NB4 (cell line): ENCODE results near the gene ZNF618.

ENCODE experiments used
- CTCF ChIP-seq: IDR thresholded peaks from one replicate; pipeline ENCODE4 v1.5.1; 2012; ENCODE audit warnings: low read depth, low read length
- POLR2A ChIP-seq: IDR thresholded peaks from 2 replicates; pipeline ENCODE4 v1.6.1; 2011; ENCODE audit warnings: mild to moderate bottlenecking; ENCODE audit not compliant: insufficient read length; ENCODE audit errors: extremely low read depth

GRCh38 chr9:113919382-113919781 is 43.3 kb downstream of the ZNF618 start:
- TF ChIP-seq POLR2A (no peak), CTCF (no peak)
